NCI-H146 treated with DMSO at 0.1 percent for 48 hours (cell line): ENCODE data around the gene MUC4.
"Not testable (repeated sequence)": the region's sequence is repeated elsewhere in the genome, so short reads cannot be mapped to it uniquely, and the experiment has no call there.

ENCODE experiments used
- DNase-seq: peaks from one replicate; lab custom pipeline; 2025; ENCODE audit not compliant: unreplicated experiment; lab: John Stamatoyannopoulos, UW

Gene MUC4

DNA sequence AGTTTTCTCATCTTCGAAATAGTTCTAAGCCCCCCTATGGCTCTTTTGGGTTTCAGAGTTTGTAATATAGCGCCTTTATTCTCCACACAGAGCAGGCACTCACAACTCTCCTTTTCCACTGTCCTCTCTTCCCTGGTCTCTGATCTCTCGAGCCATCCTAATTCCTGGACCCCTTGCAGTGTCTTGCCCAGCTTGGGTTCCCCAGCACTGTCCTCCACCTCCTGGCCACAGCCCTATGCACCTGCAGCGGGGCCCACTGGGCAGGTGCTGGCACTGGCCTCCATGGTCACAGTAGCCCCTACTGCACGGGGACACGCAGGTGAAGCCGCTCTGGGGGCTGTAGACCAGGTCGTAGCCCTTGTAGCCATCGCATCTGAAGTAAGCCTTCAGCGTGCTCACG lies 63.1 kb downstream of the MUC4 start:
- no peak for DNase-seq

DNA sequence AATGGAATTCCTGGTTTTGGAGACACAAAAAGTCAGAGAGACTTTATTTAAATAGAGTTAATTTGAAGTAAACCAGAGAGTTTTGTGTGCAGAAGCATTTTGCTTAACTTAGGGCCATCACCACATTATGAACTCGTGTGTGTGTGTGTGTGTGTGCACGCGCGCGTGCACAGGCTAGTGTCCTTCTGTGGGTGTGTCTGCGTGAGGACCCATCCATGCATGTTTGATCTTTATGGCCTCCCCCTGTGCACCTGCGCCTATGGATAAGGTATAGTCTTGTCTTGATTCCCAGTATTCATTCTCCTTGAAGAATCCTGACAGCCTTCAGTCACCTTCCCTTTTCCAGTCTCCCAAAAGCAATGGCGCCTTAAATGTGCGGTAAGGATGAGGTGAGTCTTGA lies 65.0 kb downstream of the MUC4 start:
- no peak for DNase-seq

DNA sequence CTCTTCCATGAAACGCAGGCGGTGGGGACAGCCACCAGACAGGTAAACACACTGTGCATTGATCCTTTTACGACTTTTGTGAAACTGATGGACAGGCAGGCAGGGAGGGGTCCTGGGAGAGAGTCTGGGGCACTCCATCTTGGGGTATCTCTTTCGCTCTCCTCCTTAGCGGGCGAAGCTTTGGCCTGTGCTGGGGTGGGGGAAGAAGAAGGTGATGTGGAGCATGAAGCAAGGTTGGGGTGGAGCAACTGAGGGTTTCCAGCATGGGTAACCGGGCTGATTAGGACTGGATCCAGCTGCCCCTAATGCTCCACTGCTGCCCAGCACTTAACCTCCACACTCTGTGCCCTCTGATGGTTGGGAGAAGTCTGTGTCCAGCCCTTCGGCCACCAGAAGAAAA lies 65.4 kb downstream of the MUC4 start:
- DNase-seq: no peak

DNA sequence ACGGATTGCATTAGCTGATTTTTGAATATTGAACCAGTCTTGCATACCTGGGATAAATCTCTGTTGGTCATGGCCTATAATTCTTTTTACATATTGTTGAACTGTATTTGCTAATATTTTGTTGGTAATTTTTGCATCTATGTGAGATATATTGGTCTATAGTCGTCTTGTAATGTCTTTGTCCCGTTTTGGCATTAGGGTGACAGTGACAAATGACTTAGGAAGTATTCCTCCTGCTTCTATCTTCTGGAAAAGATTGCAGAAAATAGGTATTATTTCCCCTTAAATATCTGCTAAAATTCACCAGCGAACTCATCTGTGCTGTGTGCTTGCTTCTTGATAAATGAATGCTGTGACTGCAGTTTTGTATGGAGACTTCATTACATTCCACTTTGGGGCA lies 67.3 kb downstream of the MUC4 start:
- no peak for DNase-seq

DNA sequence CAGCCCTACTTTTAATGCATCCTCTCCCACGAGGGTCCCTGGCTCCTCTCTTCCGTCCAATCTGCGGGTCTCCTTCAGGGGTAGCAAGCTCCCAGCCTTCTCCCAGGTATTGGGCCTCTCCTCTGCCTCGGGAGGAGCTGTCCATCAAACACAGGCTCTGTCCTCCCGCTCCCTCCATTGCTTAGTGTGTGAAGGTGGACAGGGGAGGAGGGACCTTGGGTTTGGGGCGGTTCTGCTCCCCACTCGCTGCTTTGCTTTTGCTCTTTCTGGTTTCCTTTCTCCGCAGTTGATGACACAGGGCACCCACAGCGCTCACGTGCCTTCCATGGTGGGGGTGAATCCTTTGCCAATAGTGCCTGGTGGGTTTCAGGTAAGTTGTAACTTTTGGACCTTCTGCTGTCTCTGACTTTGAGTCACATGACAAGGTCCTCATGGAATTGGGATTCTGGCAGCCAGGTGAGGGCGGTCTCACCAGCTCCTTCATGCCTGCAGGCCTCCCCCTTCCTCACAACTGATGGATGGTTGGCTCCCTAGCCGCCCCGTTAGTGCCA lies 72.1 kb downstream of the MUC4 start:
- DNase-seq: no peak

DNA sequence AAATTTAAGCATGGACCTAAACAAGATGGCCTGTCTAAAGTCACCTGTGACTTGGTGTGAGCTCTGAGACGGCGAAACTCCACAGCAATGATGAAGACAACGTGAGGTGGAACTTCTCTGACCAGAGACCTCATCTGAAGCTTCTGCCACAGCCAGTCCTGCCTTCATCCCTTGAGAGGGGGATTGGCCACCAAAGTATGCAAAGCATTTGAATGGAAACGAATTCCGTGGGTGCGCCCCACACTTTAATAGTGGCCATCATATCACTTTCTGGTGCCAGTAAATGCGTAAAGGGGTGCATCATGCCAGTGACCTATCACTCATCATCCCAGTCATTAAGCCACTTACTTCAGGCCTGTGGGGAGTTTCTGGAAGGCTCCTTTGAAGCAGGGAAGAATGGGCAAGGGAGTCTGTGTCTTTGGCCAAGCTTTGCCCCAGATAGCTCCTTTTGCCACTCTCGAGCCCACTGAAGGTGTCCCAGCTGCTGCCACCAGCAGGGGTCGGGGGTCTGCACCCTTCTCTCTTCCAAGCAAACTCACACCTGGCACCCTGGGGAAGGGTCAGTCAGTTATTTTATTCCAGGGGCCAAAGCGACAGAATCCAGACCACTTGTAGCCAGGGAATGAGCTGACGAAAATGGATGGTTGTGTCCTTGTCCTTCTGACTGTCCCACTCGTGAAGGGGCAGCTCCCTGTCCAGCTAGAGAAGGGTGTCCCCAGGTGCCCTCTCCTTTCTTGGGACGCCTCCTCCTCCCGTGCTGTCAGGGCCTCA lies 73.3 kb downstream of the MUC4 start:
- DNase-seq: no peak

DNA sequence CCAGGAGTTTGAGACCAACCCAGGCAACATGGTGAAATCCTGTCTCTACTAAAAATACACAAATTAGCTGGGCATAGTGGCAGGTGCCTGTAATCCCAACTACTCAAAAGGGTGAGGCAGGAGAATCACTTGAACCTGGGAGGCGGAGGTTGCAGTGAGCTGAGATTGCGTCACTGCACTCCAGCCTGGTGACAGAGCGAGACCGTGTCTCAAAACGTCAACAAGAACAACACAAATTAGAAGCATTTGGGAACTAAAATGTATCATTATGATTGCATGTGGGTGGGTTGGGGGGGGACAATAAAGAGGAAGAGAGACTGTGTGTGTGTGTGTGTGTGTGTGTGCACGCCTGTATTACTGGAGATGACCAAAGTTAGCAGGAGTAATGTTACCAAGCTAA lies 73.9 kb downstream of the MUC4 start:
- DNase-seq: not testable (repeated sequence)

DNA sequence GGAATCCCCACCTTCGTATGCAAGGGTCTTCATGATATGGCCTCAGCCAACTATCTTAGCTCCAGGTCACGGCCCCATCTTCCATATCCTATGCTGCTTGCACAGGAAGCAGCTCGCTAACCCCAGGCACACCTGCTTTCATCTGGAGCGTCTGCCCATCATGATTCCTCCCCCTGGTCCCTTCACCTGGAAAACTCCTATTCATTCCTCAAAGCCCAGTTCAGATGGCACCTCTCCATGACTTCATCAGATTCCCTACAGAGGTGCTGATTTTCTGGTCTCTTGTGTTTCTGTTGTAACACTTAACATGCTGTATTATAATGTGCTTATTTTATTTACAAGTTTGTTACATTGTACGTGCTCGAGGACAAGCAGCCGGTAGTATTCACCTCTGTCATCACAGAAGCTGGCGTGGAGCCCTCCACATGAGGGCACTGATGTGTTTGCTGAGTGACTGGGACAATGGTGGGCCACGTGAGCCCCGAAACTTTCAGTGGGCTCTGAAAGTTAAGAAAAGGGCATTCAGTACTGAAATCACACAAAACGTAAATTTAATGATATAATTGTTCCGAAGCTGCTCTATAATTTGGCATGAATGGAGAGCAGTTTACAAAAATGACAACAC lies 74.8 kb downstream of the MUC4 start:
- DNase-seq: no peak

DNA sequence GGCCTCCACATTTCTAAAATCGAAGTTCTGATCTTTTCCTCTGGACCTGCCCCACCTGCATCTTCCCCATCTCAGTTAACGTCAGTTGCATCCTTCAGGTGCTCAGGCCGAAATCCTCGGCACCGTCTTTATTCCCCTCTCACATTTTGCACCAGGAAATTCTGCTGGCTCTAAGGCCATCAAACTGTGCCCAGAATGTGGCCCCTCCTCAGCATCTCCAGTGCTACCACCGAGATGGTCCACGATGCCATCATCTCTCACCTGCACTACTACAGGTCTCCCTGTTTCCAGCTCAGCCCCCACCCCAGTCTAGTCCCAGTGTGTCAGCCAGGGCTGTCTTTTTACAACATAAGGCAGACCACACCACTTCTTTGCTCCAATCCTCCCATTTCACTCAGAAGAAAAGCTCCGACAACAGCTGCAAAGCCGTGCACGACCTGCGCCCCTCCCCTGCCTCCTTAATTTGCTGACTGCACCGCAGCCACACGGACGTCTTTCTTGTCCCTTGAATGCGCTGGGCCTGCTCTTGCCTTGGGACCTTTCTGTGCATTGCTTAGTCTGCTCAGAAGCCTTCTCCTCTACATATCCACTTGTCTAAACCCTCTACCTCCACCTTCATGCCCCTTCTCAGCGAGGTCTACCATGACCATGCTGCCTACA lies 76.6 kb downstream of the MUC4 start:
- DNase-seq: no peak

DNA sequence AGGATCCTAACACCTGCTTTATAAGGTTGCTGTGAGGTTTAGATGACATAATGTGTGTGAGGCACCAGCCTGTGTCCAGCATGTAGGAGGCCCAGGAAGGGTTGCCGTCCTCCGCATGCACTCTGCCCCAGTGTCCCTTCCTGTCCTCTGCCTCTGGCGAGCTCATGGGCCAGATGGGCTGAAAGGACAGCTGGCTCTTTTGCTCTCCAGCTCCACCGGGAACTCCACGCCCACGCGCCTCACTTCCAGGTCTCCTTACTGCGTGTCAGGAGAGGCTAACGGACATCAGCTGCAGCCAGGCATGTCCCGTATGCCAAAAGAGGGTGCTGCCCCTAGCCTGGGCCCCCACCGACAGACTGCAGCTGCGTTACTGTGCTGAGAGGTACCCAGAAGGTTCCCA lies 78.8 kb downstream of the MUC4 start:
- DNase-seq: no peak

DNA sequence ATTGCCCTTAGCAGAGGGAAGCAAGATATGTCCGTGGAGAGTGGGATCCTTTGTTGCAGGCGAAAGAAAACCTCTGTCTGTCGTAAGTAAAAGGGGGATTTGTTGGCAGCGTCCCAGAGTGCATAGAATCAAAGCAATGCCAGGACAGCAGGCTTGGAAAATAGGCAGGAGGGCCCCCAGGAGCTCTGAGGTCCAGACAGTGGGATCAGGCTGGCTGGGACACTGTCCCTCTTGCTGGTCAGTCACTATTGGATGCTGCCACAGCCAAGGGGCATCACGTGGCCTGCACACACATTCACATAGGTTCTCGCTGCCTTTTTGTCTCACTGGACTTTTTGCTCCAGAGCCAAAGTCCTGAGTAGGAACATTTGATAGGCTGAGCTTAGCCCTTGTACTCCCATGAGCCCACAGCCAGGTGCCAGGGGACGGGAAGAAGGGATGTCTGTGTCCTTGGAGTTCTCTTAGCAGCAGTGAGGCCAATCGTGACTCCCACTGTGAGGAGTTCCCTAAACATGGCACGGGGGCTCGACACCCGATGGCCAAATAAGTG lies 80.3 kb downstream of the MUC4 start:
- DNase-seq: no peak

DNA sequence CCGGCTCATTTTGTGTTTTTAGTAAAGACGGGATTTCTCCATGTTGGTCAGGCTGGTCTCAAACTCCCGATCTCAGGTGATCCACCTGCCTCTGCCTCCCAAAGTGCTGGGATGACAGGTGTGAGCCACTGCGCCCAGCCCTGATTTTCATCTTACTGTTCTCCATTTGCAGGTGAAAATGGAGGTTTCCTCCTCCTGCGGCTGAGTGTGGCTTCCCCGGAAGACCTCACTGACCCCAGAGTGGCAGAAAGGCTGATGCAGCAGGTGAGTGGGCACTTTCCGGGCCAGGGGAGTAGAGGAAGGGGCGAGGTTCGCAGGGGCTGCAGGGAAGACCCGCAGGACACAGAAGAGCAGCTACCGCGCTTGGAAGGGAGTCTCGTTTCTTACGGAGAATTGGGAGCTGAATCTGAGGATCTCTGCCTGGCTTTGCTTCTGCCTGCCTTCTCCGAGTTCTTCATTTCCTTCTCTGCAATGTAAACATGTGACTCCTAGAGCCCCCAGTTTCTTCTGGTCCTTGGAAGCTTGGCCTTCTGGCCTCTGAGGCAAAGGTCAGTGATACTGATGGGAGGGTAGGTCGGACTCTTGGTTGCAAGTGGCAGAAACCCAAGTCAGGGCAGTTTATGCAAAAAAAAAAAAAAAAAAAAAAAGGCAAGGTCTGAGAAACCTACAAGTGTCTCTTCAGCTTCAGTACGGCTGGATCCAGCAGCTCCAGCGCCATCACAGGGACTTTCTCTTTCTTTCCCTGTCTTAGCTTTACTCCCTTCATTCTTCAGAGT lies 82.1 kb downstream of the MUC4 start:
- DNase-seq: no peak

DNA sequence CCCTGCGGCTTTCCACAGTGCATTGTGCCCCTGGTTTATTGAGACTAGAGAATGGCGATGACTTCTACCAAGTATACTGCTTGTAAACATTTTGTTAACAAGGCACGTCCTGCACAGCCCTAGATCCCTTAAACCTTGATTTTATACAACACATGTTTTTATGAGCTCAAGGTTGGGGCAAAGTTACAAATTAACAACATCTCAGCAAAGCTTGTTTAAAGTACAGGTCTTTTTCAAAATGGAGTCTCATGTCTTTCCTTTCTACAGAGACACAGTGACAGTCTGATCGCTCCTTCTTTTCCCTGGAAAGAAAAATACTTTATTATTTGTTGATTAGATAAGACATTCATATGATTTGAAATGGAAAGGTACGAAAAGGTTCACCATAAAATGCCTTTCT lies 82.9 kb downstream of the MUC4 start:
- not testable (repeated sequence) for DNase-seq

DNA sequence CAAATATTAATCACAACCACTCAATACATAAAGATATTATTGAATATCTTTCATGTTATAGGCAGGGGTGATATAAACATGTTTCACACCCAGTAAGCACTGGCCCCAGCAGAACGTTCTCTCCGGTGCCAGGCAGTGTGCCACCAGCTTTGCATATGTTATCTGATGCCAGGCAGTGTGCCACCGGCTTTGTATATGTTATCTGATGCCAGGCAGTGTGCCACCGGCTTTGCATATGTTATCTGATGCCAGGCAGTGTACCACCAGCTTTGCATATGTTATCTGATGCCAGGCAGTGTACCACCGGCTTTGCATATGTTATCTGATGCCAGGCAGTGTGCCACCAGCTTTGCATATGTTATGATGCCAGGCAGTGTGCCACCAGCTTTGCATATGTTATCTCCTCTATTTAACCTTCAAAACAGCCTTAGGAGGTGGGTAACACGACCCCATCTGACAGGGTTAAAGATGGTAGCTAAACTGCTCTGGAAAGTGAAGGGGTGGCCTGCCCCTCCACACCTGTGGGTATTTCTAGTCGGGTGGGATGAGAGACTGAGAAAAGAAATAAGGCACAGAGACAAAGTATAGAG lies 84.0 kb downstream of the MUC4 start:
- DNase-seq: no peak

DNA sequence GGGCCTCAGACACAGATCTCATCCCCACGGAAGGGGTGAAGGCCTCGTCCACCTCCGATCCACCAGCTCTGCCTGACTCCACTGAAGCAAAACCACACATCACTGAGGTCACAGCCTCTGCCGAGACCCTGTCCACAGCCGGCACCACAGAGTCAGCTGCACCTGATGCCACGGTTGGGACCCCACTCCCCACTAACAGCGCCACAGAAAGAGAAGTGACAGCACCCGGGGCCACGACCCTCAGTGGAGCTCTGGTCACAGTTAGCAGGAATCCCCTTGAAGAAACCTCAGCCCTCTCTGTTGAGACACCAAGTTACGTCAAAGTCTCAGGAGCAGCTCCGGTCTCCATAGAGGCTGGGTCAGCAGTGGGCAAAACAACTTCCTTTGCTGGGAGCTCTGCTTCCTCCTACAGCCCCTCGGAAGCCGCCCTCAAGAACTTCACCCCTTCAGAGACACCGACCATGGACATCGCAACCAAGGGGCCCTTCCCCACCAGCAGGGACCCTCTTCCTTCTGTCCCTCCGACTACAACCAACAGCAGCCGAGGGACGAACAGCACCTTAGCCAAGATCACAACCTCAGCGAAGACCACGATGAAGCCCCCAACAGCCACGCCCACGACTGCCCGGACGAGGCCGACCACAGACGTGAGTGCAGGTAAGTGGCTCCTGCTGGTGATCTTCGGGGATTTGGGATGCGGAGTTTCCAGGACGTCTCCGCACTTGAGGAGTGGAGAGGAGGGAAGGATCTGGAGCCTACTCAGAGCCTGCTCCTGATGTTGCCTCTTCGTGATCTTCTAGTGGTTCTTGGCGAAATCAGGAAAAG lies 85.6 kb downstream of the MUC4 start:
- not testable (repeated sequence) for DNase-seq

DNA sequence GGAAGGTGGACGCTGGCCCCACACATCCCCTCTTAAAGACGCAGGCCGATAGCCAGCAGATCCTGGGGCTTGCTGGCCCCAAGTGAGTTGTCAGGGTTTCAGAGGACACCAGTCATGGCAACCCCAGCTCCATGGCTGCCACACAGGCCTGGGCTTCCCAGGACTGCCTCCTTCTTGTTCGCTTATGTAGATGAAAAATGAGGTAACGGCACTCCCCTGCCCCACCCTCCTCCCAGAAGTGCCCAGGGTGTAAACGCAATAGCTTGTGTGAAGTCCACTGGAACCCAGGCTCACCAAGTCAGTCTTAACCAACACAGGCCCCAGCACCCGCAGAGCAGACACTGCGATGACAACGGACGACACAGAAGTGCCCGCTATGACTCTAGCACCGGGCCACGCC lies 87.4 kb downstream of the MUC4 start:
- not testable (repeated sequence) for DNase-seq

DNA sequence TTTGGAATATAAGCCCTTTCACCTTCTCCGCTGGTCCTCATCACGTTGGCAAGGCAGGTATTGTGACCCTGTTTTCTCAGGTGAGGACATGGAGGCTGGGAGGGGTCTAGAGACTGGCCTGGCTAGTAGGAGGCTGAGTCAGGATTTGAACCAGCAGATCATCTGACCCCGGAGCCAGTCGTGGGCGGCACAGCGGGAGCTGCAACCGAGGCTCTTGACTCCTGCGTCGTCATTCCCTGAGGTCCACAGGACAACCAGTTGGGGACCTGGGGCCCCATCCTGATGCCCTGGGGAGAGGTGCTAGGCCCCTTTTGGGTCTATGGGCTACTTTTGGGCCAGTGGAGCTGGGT lies 88.8 kb downstream of the MUC4 start:
- DNase-seq: not testable (repeated sequence)

DNA sequence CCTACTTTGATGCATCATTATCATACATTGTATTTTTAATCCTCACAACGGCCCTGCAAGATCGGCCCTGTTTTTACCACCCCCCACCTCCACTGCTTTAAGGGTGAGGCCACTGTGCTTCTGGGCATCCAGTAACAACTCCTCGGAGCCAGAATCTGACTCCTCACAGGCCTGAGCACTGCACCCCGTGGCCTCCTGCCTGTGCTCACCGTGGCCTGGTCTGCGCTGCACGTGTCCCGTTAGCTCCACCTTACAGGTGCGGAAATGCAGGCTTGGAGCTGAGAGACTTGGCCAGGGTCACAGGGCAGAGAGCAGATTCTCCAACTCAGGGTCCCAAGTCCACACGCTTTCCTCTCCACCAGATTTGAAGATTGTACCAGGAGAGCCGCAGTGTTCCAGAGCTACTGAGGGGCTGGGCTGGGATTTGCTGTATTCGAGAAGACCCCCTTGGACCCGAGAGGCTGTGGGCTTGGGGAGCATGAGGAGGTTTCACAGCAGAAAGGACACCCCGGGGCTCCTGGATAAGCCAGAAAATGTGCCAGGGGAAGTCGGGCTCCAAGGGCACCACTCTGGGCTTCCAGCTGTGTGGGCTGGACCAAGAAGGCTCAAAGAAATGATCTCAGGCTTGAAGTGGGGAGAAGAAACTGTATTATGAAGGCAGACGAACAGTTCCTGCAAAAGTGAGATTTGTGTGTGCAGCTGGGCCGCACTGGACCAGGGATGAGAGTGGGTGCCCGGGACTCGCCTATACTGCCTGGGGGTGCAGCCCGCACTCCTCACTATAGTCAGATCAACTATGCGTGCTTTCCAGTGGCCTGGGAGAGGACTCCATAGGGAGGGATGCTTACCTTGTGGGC lies 89.4 kb downstream of the MUC4 start:
- DNase-seq: not testable (repeated sequence)
